Epithelial cell of esophagus (primary cell): ENCODE data around the gene RBL2.

Experiments used
- DNase-seq: peaks from one replicate; pipeline ENCODE4 v3.0.0; 2010; ENCODE audit warnings: low read depth
- H3K4me3 ChIP-seq: 2 replicates; pipeline ENCODE4 v1.5.1; 2011; ENCODE audit warnings: mild to moderate bottlenecking, low read length, control low read depth
- CTCF ChIP-seq: IDR thresholded peaks from 2 replicates; pipeline ENCODE4 v1.5.1; 2011; ENCODE audit warnings: low read depth, mild to moderate bottlenecking, low read length, control low read depth, inconsistent platforms; ENCODE audit not compliant: insufficient read depth; ENCODE audit errors: missing control alignments

RBL2 gene

GRCh38 chr16:53430363-53430762 is 3.9 kb upstream of the RBL2 start:
- TF ChIP-seq CTCF = no peak

GRCh38 chr16:53433509-53433908 is 762 bp upstream of the RBL2 start:
- DNase-seq = peak; percentile 51
- no peak for TF ChIP-seq CTCF
- peak overlapping the region; percentile 86 for H3K4me3 ChIP-seq

More at GRCh38 chr16:53430363-53430762, 3.9 kb upstream of the RBL2 start:
- DNase-seq = no peak
- no peak overlapping the region for H3K4me3 ChIP-seq

- peak; percentile 10 for DNase-seq
- H3K4me3 ChIP-seq = peak overlapping the region; percentile 86
- TF ChIP-seq CTCF = no peak
Measured at GRCh38 chr16:53433930-53434376, 318 bp upstream of the RBL2 start.

- TF ChIP-seq CTCF = no peak
- peak overlapping the region; percentile 86 for H3K4me3 ChIP-seq
- DNase-seq = peak; percentile 87
Measured at GRCh38 chr16:53435066-53435688, 906 bp downstream of the RBL2 start.

DNA sequence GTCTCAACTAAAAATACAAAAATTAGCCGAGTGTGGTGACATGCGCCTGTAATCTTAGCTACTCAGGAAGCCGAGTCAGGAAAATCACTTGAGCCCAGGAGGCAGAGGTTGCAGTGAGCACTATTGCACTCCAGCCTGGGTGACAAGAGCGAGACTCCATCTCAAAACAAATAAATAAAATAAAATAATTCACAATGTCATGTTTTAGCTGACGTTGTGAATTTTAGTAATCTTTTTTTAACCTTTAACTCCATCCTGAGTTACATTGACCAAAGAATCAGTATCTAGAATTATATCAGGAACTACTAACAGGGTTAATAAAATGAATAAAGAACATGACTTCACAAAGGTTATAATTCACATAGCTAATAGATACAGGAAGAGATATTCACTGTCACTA is 5.9 kb downstream of the RBL2 start:
- no peak for TF ChIP-seq CTCF
- no peak overlapping the region for H3K4me3 ChIP-seq
- no peak for DNase-seq

- no peak for TF ChIP-seq CTCF
- peak; percentile 38 for DNase-seq
- H3K4me3 ChIP-seq = no peak overlapping the region
Measured at GRCh38 chr16:53445534-53445933, 11.3 kb downstream of the RBL2 start.

- TF ChIP-seq CTCF = no peak
- no peak overlapping the region for H3K4me3 ChIP-seq
- no peak for DNase-seq
Measured at GRCh38 chr16:53446090-53446489, 11.8 kb downstream of the RBL2 start.
